Effector CD8-positive, alpha-beta T cell (primary cell): ENCODE data around the gene DDOST.
"Not testable (repeated sequence)": the region's sequence is repeated elsewhere in the genome, so short reads cannot be mapped to it uniquely, and the experiment has no call there.

Source experiments
- DNase-seq: peaks from one replicate; lab custom pipeline; 2025; lab: John Stamatoyannopoulos, UW

Gene DDOST

GRCh38 chr1:20624709-20625108 lies 36.5 kb downstream of the DDOST start:
- DNase-seq = no peak

- DNase-seq = no peak
Measured at GRCh38 chr1:20621012-20621411, 40.2 kb downstream of the DDOST start.

- DNase-seq = no peak
Measured at GRCh38 chr1:20619999-20620398, 41.2 kb downstream of the DDOST start.

GRCh38 chr1:20618550-20618949 lies 42.6 kb downstream of the DDOST start:
- no peak for DNase-seq

GRCh38 chr1:20616847-20617487 lies 44.2 kb downstream of the DDOST start:
- DNase-seq = no peak

GRCh38 chr1:20615946-20616846 lies 45.0 kb downstream of the DDOST start:
- no peak for DNase-seq

- DNase-seq = no peak
Measured at GRCh38 chr1:20614131-20614579, 47.0 kb downstream of the DDOST start.

- no peak for DNase-seq
Measured at GRCh38 chr1:20612221-20612746, 48.9 kb downstream of the DDOST start.

- DNase-seq = no peak
Measured at GRCh38 chr1:20611652-20612051, 49.5 kb downstream of the DDOST start.

- no peak for DNase-seq
Measured at GRCh38 chr1:20610970-20611369, 50.2 kb downstream of the DDOST start.

- no peak for DNase-seq
Measured at GRCh38 chr1:20609541-20609940, 51.6 kb downstream of the DDOST start.

- DNase-seq = not testable (repeated sequence)
Measured at GRCh38 chr1:20606801-20607570, 54.2 kb downstream of the DDOST start.

GRCh38 chr1:20604678-20605077 lies 56.5 kb downstream of the DDOST start:
- DNase-seq = no peak

GRCh38 chr1:20603504-20604464 lies 57.4 kb downstream of the DDOST start:
- no peak for DNase-seq

GRCh38 chr1:20602851-20603450 lies 58.2 kb downstream of the DDOST start:
- no peak for DNase-seq
